Heart right ventricle (tissue), 16 donors: ENCODE data around the gene TMEM63A. TPM values are rescaled to one million over a fixed set of nuclear protein-coding genes. Genes with fewer than 3 reads are reported as not detected.

Source experiments
- ATAC-seq, 8 donors: fragments of 200-7000 bp; cut with Tn5 transposase; one replicate each; pipeline ENCODE4 v1.9.1; 2020; ENCODE audit warnings: mild to moderate bottlenecking in 8 of 8, moderate library complexity in 8 of 8, moderate number of reproducible peaks in 1 of 8
- DNase-seq, 2 donors: peaks; one replicate each; pipeline ENCODE4 v3.0.0-alpha.2; 2020
- H3K27ac ChIP-seq, 10 donors: fragments of 200-600 bp; sonication (generic) in 2 of 10; one replicate each; pipeline versions ENCODE4 v1.5.0 to v1.8.0; 2020 to 2022; ENCODE audit warnings: mild to moderate bottlenecking in 3 of 10
- H3K27me3 ChIP-seq, 7 donors: fragments of 200-600 bp; one replicate each; pipeline ENCODE4 v1.8.0; 2021 to 2022; ENCODE audit warnings: mild to moderate bottlenecking in 2 of 7
- H3K36me3 ChIP-seq, 9 donors: fragments of 200-600 bp; sonication (generic) in 1 of 9; one replicate each; pipeline versions ENCODE4 v1.5.0 to v1.8.0; 2020 to 2022; ENCODE audit warnings: mild to moderate bottlenecking in 2 of 9
- H3K4me1 ChIP-seq, 9 donors: fragments of 200-600 bp; sonication (generic) in 1 of 9; one replicate each; pipeline versions ENCODE4 v1.5.0 to v1.8.0; 2020 to 2022; ENCODE audit warnings: mild to moderate bottlenecking in 4 of 9
- H3K4me3 ChIP-seq, 10 donors: fragments of 200-600 bp; sonication (generic) in 2 of 10; one replicate each; pipeline versions ENCODE4 v1.5.0 to v1.8.0; 2020 to 2022; ENCODE audit warnings: mild to moderate bottlenecking in 7 of 10, moderate library complexity in 2 of 10
- H3K9me3 ChIP-seq, 11 donors: fragments of 200-600 bp in 10 of 11; sonication (generic) in 2 of 11; one replicate each; pipeline versions ENCODE4 v1.5.0 to v1.8.0; 2013 to 2022; ENCODE audit warnings: mild to moderate bottlenecking in 2 of 11, control low read depth in 1 of 11, moderate library complexity in 1 of 11
- WGBS, 2 donors: extraction: QIAGEN DNeasy Blood & Tissue Kit; methylation state at CpG; one replicate each; pipeline ENCODE4 v1.1.7; 2013; ENCODE audit warnings: inconsistent platforms in 1 of 2; 5-methylcytosine and 5-hydroxymethylcytosine counted together
- intact Hi-C, 10 donors: fragments of 100-400 bp; cut with DNase I; formaldehyde crosslinking; loops; one replicate each; pipeline versions ENCODE4 v1.11.1 to v1.14.2; 2022
- polyA plus RNA-seq, 2 donors: library from polyadenylated mRNA; stranded (reverse); fragments of 200-250 nt; gene quantifications; one replicate each; pipeline ENCODE4 v1.2.3, GENCODE V29; 2013
- total RNA-seq, 10 donors: library from RNA; stranded (reverse); fragmentation: NEBNext Ultra II Directional in 3 of 10; extraction: Animal tissue kit (Norgen Biotek cat#: 25700) in 3 of 10; gene quantifications; one replicate each; pipeline versions ENCODE4 v1.2.1 to v1.2.4, GENCODE V29; 2021 to 2023
- TF ChIP-seq, protein P1 (sequence below), 9 donors: fragments of 200-600 bp; sonication (generic) in 2 of 9; IDR thresholded peaks; one replicate each; pipeline versions ENCODE4 v1.5.0 to v1.8.0; 2021 to 2022; ENCODE audit warnings: antibody characterized with exemption in 9 of 9, mild to moderate bottlenecking in 5 of 9, moderate library complexity in 1 of 9
- donor health status: Arrhythmogenic right ventricular cardiomyopathy.
- donor health status: ischemic (EF 13 %, LVEDD 7.1; RV severe dilation, severe dysfunction).
- donor health status: healthy with polysubstance abuse.
- donor health status: DM: no; HTN: yes; CAD: no.
- donor health status: DM: no; HTN: no; CAD: no.
- donor health status: ischemic (EF 25% LVEDD 6.9; RV normal size, moderate dysfunction).
- donor health status: ischemic (EF 25% LVEDD 5.7; RV mildly dilated, moderate dysfunction).
- donor health status: healthy.
- donor health status: DM: yes; HTN: yes; CAD: no.
- donor health status: Ischemic cardiomyopathy.
- donor health status: ischemic (EF 35%, LVEDD 5.7; RV mildly dilated, moderate dysfunction).
- donor health status: nonischemic (EF 11% LVEDD 7.7; RV severe dilation, severe dysfunction).
- donor health status: DM: yes; HTN: yes; CAD: no.
- donor health status: PGD.
- donor health status: ischemic (EF 29% LVEDD 5.4; RV normal size, mild dysfunction).
- donor health status: nonischemic (EF 23%, LVEDD 6.1; RV moderate dilation, normal function).

Gene TMEM63A
- total and polyA plus RNA-seq, 12 donors, result 10.4 to 69.1 (median 24.7) TPM

DNA sequence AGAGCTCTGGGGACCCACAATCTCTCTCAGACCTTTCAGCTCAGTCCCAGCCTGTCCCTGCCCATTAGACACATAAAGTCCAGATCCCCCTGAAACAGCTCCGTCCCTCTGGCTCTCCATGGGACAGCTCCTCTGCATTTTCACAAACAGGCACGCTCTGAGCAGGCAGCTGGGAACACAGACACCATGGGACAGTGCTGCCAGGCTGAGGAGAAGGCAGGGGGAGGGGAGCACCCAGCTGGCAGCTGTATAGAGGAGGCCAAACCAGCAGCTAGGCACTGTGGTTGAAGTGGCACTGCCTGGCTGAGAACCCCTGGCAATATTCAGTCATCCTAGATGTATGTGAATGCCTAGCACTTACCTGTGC is 2.0 kb downstream of the TMEM63A start:
- TF ChIP-seq, protein P1, sequence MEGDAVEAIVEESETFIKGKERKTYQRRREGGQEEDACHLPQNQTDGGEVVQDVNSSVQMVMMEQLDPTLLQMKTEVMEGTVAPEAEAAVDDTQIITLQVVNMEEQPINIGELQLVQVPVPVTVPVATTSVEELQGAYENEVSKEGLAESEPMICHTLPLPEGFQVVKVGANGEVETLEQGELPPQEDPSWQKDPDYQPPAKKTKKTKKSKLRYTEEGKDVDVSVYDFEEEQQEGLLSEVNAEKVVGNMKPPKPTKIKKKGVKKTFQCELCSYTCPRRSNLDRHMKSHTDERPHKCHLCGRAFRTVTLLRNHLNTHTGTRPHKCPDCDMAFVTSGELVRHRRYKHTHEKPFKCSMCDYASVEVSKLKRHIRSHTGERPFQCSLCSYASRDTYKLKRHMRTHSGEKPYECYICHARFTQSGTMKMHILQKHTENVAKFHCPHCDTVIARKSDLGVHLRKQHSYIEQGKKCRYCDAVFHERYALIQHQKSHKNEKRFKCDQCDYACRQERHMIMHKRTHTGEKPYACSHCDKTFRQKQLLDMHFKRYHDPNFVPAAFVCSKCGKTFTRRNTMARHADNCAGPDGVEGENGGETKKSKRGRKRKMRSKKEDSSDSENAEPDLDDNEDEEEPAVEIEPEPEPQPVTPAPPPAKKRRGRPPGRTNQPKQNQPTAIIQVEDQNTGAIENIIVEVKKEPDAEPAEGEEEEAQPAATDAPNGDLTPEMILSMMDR (IDR thresholded peaks at IDR 0.05), result no peak
- ATAC-seq (peak in 2 of 8 donors; percentile 27 to 35), DNase-seq (peak in 1 of 2 donors; percentile 27)
- H3K4me1 ChIP-seq, result peaks cover 30 to 65% (median 61%) of the 10 kb centered on the region in 9 donors
- 48 to 64% methylated on average over 2 of the region's 2 CpGs for WGBS, 2 donors
- no peaks in the 10 kb centered on the region for H3K9me3 ChIP-seq
- peak overlapping the region in 2 of 10 donors; percentile 95 to 99 for H3K4me3 ChIP-seq
- H3K27ac ChIP-seq, result peak overlapping the region in 6 of 10 donors; percentile 92 to 98 (median 96)
- no peaks in the 10 kb centered on the region for H3K27me3 ChIP-seq
- peaks cover 0 to 30% (median 0%) of the 10 kb centered on the region in 9 donors for H3K36me3 ChIP-seq
- intact Hi-C loops, result loop anchor here in 3 of 10 donors (2.0 to 5.0 kb wide), 3 partner anchors 37 to 69 kb away; partner anchors contain the start of gene EPHX1 (in 3 of the 3)

DNA sequence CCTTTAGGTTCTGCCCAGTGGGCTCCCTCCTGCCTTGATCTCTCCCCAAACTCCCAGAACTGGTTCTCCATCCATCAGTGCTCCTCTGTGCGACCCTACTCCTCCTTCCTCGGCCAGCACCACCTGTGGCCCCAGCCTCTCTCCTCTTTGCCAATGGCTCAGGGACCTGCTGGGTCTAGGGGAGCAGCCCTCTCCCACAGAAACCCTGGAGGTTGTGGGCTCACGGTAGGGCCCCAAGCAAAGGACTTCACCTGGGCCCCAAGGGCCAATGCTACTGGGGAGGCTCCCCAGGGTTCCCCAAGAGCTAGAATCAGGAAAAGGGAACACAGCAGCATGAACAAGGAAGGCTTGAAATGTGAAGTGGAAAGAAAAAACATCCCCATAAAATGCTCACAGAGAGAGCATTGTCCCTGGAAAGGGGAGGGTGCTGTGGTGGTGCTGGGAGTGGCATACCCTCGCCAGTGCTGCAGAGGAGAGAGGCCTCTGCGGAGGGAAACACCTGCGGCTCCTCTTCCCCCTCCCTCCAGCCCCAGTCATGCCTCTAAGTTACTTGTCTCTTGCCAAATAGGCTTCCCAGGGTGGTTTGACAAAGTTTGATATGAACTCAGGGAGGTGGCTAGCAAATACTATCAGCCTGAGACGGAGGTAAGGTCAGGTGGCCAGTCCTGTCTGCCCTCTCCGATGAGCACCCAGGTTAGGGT is 2.5 kb downstream of the TMEM63A start:
- peak overlapping the region in 6 of 10 donors; percentile 22 to 96 (median 94) for H3K27ac ChIP-seq
- H3K9me3 ChIP-seq, result no peaks in the 10 kb centered on the region
- DNase-seq (no peak), ATAC-seq (no peak)
- H3K4me3 ChIP-seq, result peak overlapping the region in 1 of 10 donors; percentile 99
- no peaks in the 10 kb centered on the region for H3K27me3 ChIP-seq
- TF ChIP-seq, protein P1 (IDR thresholded peaks at IDR 0.05), result no peak
- H3K4me1 ChIP-seq, result peaks cover 30 to 65% (median 61%) of the 10 kb centered on the region in 9 donors
- WGBS, 2 donors, result 76 to 80% methylated on average over 8 of the region's 8 CpGs
- intact Hi-C loops, result loop anchor here in 4 of 10 donors (2.0 to 10.0 kb wide), 5 partner anchors 33 to 95 kb away; partner anchors contain the start of gene EPHX1 (in 3 of the 4)
- peaks cover 0 to 36% (median 0%) of the 10 kb centered on the region in 9 donors for H3K36me3 ChIP-seq

DNA sequence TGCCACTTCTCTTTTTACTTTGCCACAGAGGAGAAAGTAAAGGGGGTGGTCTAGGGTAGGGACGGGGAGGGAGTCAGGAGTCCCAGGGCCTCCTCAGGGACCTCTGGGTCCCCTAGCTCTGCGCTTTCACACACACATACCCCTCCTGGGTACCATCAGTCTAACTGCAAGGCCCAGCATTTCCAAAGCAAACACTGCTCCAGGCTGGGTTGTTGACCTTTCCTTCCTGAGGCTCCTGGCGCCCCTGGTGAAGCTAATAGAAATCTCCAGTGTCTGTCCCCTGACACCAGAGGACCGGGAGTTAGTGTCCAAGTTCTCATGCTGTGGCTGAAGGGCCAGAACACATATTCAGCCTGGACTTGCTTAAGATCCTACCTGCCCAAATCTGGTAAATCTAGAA is 3.9 kb downstream of the TMEM63A start:
- Histone ChIP-seq H3K27ac (peak overlapping the region in 8 of 10 donors; percentile 17 to 95 (median 47)), H3K9me3 (no peaks in the 10 kb centered on the region), H3K36me3 (peaks cover 0 to 50% (median 12%) of the 10 kb centered on the region in 9 donors), H3K4me1 (peaks cover 30 to 61% (median 58%) of the 10 kb centered on the region in 9 donors), H3K4me3 (no peak overlapping the region), H3K27me3 (no peaks in the 10 kb centered on the region)
- intact Hi-C loops, result loop anchor here in 2 of 10 donors (5.0 to 10.0 kb wide), 2 partner anchors 34 to 97 kb away; no protein-coding TSS in a partner anchor
- TF ChIP-seq, protein P1 (IDR thresholded peaks at IDR 0.05), result no peak
- WGBS, 2 donors, result 68% methylated on average over 4 of the region's 4 CpGs
- ATAC-seq (no peak), DNase-seq (no peak)

DNA sequence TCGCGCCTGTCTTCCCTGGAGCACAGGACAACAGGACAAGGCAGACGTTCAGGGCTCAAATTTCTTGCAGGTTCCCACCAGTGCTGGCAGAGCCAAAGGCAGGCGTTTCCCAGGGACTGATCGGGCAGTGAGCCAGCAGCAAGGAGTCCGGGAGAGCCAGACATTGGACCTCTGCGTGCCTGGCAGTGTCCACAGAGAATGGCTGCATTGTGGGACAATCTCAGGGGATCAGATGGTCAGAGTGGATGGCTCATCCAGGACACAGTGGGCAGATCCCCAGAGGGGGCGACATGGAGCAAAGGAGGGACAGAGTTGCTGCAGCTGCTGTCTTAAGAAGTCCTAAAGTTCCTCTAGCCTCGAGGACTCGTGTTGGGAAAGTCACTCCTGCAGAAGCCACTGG is 4.6 kb downstream of the TMEM63A start:
- peak overlapping the region in 1 of 10 donors; percentile 1 for H3K4me3 ChIP-seq
- peak in 6 of 8 donors; percentile 1 to 18 (median 12) for ATAC-seq
- peaks cover 30 to 56% (median 51%) of the 10 kb centered on the region in 9 donors for H3K4me1 ChIP-seq
- H3K36me3 ChIP-seq, result peaks cover 0 to 57% (median 13%) of the 10 kb centered on the region in 9 donors
- H3K9me3 ChIP-seq, result no peaks in the 10 kb centered on the region
- no peaks in the 10 kb centered on the region for H3K27me3 ChIP-seq
- TF ChIP-seq, protein P1 (IDR thresholded peaks at IDR 0.05), result peak in 8 of 9 donors; percentile 18 to 63 (median 49)
- H3K27ac ChIP-seq, result peak overlapping the region in 9 of 10 donors; percentile 17 to 95 (median 47)
- intact Hi-C loops, result loop anchor here in 3 of 10 donors (1.0 to 10.0 kb wide), 3 partner anchors 35 to 97 kb away; no protein-coding TSS in a partner anchor
- WGBS, 2 donors, result 29 to 30% methylated on average over 10 of the region's 10 CpGs
- DNase-seq, result peak; percentile 52 to 62
